GM12878 (cell line): ENCODE measurements around the gene VTI1A. TPM values are rescaled to one million over a fixed set of nuclear protein-coding genes. Genes with fewer than 3 reads are reported as not detected.

Source experiments
- ATAC-seq: fragments of 200-7000 bp; cut with Tn5 transposase; 3 replicates; pipeline ENCODE4 v1.9.1; 2020; ENCODE audit warnings: mild to moderate bottlenecking, moderate library complexity
- BruUV-seq: library from RNA; stranded (reverse); fragments of 400-500 nt; replicated peaks from 2 replicates; lab custom pipeline; 2021; lab: Mats Ljungman, UMichigan
- CTCF ChIA-PET: fragments of 300-600 bp; sonication (Branson Sonifier 250); formaldehyde crosslinking; extraction: SDS; loops from one replicate; lab custom pipeline; 2021; ENCODE audit warnings: inconsistent platforms; lab: Yijun Ruan, JAX
- POLR2A ChIA-PET: fragments of 350-600 bp; formaldehyde crosslinking; extraction: SDS; loops from one replicate; lab custom pipeline; 2021; ENCODE audit warnings: inconsistent platforms; lab: Charles Lee
- RAD21 ChIA-PET: fragments of 300-600 bp; sonication (Branson Sonifier 250); formaldehyde crosslinking; loops from one replicate; lab custom pipeline; 2023; ENCODE audit warnings: antibody characterized with exemption; ENCODE audit not compliant: unreplicated experiment; lab: Charles Lee
- SMC1A ChIA-PET: fragments of 300-600 bp; sonication (Branson Sonifier 250); formaldehyde crosslinking; loops from one replicate; lab custom pipeline; 2023; ENCODE audit not compliant: unreplicated experiment, uncharacterized antibody; lab: Charles Lee
- DNase-seq: peaks from one replicate; pipeline ENCODE4 v3.0.0-alpha.2; 2011; ENCODE audit warnings: low read depth, low spot score
- FAIRE-seq: peaks from 3 replicates; lab custom pipeline; 2011; peaks lifted over from hg19 to GRCh38; lab: Jason Lieb, UNC
- H2AFZ ChIP-seq: 2 replicates; pipeline ENCODE4 v1.6.0; 2011; ENCODE audit warnings: low read depth, low read length, control low read depth; ENCODE audit not compliant: control insufficient read depth
- H3K27ac ChIP-seq: 2 replicates; pipeline ENCODE4 v1.5.1; 2011; ENCODE audit warnings: control low read depth; ENCODE audit not compliant: control insufficient read depth, insufficient read depth
- H3K27me3 ChIP-seq, 2 experiments: replicated peaks in 1 of 2; 2 replicates each; pipeline versions ENCODE4 v1.6.0 to v1.6.1; 2011; ENCODE audit warnings: low read length in 1 of 2; ENCODE audit not compliant: control insufficient read depth in 2 of 2, insufficient read depth in 2 of 2
- H3K36me3 ChIP-seq, 2 experiments: 2 replicates each; pipeline ENCODE4 v1.5.1; 2011; ENCODE audit warnings: low read length in 1 of 2; ENCODE audit not compliant: control insufficient read depth in 2 of 2, insufficient read depth in 2 of 2
- H3K4me1 ChIP-seq: 2 replicates; pipeline ENCODE4 v1.6.1; 2011; ENCODE audit warnings: mild to moderate bottlenecking, low read length, moderate library complexity, mixed read lengths; ENCODE audit not compliant: control insufficient read depth, insufficient read depth
- H3K4me2 ChIP-seq: 2 replicates; pipeline ENCODE4 v1.6.0; 2011; ENCODE audit warnings: control low read depth; ENCODE audit not compliant: control insufficient read depth, insufficient read depth
- H3K4me3 ChIP-seq: fragments of 200-600 bp; sonication (generic); 2 replicates; pipeline ENCODE4 v1.5.1; 2016
- H3K79me2 ChIP-seq: 2 replicates; pipeline ENCODE4 v1.6.0; 2011; ENCODE audit warnings: low read length; ENCODE audit not compliant: control insufficient read depth, insufficient read depth
- H3K9ac ChIP-seq: 2 replicates; pipeline ENCODE4 v1.8.0; 2011; ENCODE audit warnings: low read length, control low read depth, mixed read lengths; ENCODE audit not compliant: control insufficient read depth, insufficient read depth
- H3K9me3 ChIP-seq: replicated peaks from 3 replicates; pipeline ENCODE4 v1.5.1; 2011; ENCODE audit warnings: mild to moderate bottlenecking, low read length; ENCODE audit not compliant: control insufficient read depth, insufficient read depth
- H4K20me1 ChIP-seq: 2 replicates; pipeline ENCODE4 v1.6.0; 2011; ENCODE audit not compliant: control insufficient read depth, insufficient read depth
- CBX5 ChIP-seq: sonication (generic); IDR thresholded peaks from 2 replicates; pipeline ENCODE4 v1.6.1; 2016; ENCODE audit warnings: low read depth, moderate library complexity, mild to moderate bottlenecking, inconsistent platforms
- CHD1 ChIP-seq: IDR thresholded peaks from 2 replicates; pipeline ENCODE4 v1.6.1; 2012; ENCODE audit warnings: low read depth, low read length, improper control_type of control experiment
- HDGF ChIP-seq: fragments of 450-650 bp; IDR thresholded peaks from 2 replicates; pipeline ENCODE4 v1.6.1; 2016; ENCODE audit warnings: antibody characterized with exemption
- IKZF2 ChIP-seq, 2 experiments: fragments of 450-650 bp; IDR thresholded peaks; 2 replicates each; pipeline ENCODE4 v1.6.1; 2017; ENCODE audit warnings: mild to moderate bottlenecking in 2 of 2, moderate library complexity in 2 of 2
- MYB ChIP-seq: fragments of 150-350 bp; IDR thresholded peaks from 2 replicates; pipeline ENCODE4 v1.6.1; 2014; ENCODE audit warnings: mild to moderate bottlenecking, low read depth, low read length, borderline replicate concordance
- NFXL1 ChIP-seq: fragments of 450-650 bp; IDR thresholded peaks from 2 replicates; pipeline ENCODE4 v1.6.1; 2017; ENCODE audit warnings: antibody characterized with exemption, mild to moderate bottlenecking, borderline replicate concordance
- NR2C1 ChIP-seq: fragments of 450-650 bp; IDR thresholded peaks from 2 replicates; pipeline ENCODE4 v1.6.1; 2017; ENCODE audit warnings: antibody characterized with exemption, mild to moderate bottlenecking, moderate library complexity
- TAF1 ChIP-seq: IDR thresholded peaks from 2 replicates; pipeline ENCODE4 v1.6.1; 2011; ENCODE audit warnings: mild to moderate bottlenecking, low read depth, low read length, borderline replicate concordance
- TBL1XR1 ChIP-seq: IDR thresholded peaks from 2 replicates; pipeline ENCODE4 v1.6.1; 2012; ENCODE audit warnings: low read depth, low read length, improper control_type of control experiment
- ZZZ3 ChIP-seq: IDR thresholded peaks from 2 replicates; pipeline ENCODE4 v1.6.1; 2011; ENCODE audit warnings: low read depth; ENCODE audit not compliant: control insufficient read depth, insufficient read length
- whole genome bisulfite sequencing: methylation state at CpG from one replicate; pipeline ENCODE4 v1.1.6; 2016; ENCODE audit warnings: low lambda C conversion rate; ENCODE audit not compliant: insufficient replicate concordance, insufficient coverage; ENCODE audit errors: missing lambda C conversion rate; 5-methylcytosine and 5-hydroxymethylcytosine counted together
- in situ Hi-C: fragments of 300-500 bp; cut with MboI; formaldehyde crosslinking; loops from 9 replicates; pipeline ENCODE4 v1.14.3; 2018; ENCODE audit warnings: mixed read lengths
- intact Hi-C: fragments of 100-400 bp; cut with micrococcal nuclease; formaldehyde crosslinking; loops from one replicate; pipeline ENCODE4 v1.14.2; 2022; ENCODE audit not compliant: unreplicated experiment
- polyA plus RNA-seq, 11 experiments: library from polyadenylated mRNA; depleted of rRNA in 4 of 11; unstranded in 6 of 11; stranded (reverse) in 5 of 11; fragments of >200 nt; fragmentation: Nextera tagmentation in 4 of 11; fragmentation: Illumina TruSeq in 1 of 11; extraction: Ambion mirVana in 4 of 11; extraction: Trizol in 1 of 11; gene quantifications; 1 replicate in 1 of 11; 2 replicates in 10 of 11; pipeline versions ENCODE4 v1.2.1 to v1.2.3, GENCODE V29; 2011 to 2016; ENCODE audit warnings: inconsistent platforms in 2 of 11, missing spikeins in 2 of 11, low read depth in 1 of 11
- total RNA-seq, 4 experiments: library from RNA; depleted of rRNA in 3 of 4; stranded (reverse); fragments of >200 nt in 3 of 4; fragmentation: Illumina TruSeq in 1 of 4; extraction: Trizol in 1 of 4; gene quantifications; 2 replicates each; pipeline versions ENCODE4 v1.2.1 to v1.2.3, GENCODE V29; 2013 to 2021
- TF ChIP-seq, protein P1 (sequence below): IDR thresholded peaks from 2 replicates; pipeline ENCODE4 v1.6.1; 2011; ENCODE audit warnings: mild to moderate bottlenecking, low read depth, low read length, moderate library complexity; ENCODE audit not compliant: insufficient replicate concordance
- TF ChIP-seq, protein P2 (sequence below): IDR thresholded peaks from 2 replicates; pipeline ENCODE4 v1.6.1; 2012; ENCODE audit warnings: improper control_type of control experiment, low read depth, low read length; ENCODE audit not compliant: insufficient replicate concordance
- TF ChIP-seq, protein P3 (sequence below): IDR thresholded peaks from 2 replicates; pipeline ENCODE4 v1.6.1; 2012; ENCODE audit warnings: mild to moderate bottlenecking, low read depth, low read length

VTI1A gene
- total and polyA plus RNA-seq, 10 of the 15 experiments (the other 5 are each of a cell fraction or from before 2014, with no cell fraction given) = 12.4 to 43.2 (median 27.5) TPM

DNA sequence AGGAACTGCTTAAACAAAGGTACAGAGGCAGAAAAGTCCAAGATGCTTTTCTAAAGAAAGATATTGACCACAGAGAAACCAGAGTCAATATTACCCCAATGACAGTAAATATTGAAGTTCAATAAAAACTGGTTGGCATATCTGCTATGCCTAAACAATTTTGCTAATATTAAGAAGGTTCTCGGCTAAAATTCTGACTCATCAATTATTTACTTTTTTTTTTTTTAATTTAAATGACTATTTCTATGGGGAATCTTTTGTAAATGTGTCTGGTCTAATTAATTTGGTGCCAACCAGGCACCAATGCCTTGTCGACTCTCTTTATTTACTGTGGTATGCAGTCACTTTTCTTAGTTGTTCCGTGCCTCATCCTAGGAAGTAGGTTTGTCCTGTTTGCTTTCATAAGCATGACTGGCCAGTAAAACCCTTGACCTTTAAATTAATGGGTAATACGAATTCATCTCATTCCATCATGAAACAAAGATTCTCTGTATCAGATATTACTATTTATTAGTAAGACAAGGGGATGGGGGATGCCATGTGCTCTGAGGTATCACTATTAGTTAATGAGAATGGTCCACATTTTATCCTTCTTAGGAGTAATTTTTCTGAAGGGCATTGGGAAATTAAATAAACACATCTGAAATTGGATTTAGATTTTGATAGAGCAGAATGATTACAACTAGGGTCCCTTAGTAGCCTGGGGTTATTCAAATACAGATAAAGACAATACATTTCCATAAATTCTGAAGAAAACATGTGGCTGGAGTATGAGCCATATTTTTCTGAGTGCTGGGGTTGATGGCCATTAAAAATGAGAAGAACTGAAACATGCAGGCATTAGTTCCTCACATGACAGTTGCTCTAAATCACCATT lies 154.4 kb downstream of the VTI1A start:
- TF ChIP-seq CHD1 (no peak), TBL1XR1 (no peak), IKZF2 (IDR thresholded peaks at IDR 0.05) (no peak), ZZZ3 (no peak), HDGF (no peak), MYB (no peak), TAF1 (no peak), NR2C1 (no peak), CBX5 (no peak), NFXL1 (no peak)
- TF ChIP-seq, protein P1, sequence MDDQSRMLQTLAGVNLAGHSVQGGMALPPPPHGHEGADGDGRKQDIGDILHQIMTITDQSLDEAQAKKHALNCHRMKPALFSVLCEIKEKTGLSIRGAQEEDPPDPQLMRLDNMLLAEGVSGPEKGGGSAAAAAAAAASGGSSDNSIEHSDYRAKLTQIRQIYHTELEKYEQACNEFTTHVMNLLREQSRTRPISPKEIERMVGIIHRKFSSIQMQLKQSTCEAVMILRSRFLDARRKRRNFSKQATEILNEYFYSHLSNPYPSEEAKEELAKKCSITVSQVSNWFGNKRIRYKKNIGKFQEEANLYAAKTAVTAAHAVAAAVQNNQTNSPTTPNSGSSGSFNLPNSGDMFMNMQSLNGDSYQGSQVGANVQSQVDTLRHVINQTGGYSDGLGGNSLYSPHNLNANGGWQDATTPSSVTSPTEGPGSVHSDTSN = no peak
- TF ChIP-seq, protein P2, sequence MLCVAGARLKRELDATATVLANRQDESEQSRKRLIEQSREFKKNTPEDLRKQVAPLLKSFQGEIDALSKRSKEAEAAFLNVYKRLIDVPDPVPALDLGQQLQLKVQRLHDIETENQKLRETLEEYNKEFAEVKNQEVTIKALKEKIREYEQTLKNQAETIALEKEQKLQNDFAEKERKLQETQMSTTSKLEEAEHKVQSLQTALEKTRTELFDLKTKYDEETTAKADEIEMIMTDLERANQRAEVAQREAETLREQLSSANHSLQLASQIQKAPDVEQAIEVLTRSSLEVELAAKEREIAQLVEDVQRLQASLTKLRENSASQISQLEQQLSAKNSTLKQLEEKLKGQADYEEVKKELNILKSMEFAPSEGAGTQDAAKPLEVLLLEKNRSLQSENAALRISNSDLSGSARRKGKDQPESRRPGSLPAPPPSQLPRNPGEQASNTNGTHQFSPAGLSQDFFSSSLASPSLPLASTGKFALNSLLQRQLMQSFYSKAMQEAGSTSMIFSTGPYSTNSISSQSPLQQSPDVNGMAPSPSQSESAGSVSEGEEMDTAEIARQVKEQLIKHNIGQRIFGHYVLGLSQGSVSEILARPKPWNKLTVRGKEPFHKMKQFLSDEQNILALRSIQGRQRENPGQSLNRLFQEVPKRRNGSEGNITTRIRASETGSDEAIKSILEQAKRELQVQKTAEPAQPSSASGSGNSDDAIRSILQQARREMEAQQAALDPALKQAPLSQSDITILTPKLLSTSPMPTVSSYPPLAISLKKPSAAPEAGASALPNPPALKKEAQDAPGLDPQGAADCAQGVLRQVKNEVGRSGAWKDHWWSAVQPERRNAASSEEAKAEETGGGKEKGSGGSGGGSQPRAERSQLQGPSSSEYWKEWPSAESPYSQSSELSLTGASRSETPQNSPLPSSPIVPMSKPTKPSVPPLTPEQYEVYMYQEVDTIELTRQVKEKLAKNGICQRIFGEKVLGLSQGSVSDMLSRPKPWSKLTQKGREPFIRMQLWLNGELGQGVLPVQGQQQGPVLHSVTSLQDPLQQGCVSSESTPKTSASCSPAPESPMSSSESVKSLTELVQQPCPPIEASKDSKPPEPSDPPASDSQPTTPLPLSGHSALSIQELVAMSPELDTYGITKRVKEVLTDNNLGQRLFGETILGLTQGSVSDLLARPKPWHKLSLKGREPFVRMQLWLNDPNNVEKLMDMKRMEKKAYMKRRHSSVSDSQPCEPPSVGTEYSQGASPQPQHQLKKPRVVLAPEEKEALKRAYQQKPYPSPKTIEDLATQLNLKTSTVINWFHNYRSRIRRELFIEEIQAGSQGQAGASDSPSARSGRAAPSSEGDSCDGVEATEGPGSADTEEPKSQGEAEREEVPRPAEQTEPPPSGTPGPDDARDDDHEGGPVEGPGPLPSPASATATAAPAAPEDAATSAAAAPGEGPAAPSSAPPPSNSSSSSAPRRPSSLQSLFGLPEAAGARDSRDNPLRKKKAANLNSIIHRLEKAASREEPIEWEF = no peak
- TF ChIP-seq, protein P3, sequence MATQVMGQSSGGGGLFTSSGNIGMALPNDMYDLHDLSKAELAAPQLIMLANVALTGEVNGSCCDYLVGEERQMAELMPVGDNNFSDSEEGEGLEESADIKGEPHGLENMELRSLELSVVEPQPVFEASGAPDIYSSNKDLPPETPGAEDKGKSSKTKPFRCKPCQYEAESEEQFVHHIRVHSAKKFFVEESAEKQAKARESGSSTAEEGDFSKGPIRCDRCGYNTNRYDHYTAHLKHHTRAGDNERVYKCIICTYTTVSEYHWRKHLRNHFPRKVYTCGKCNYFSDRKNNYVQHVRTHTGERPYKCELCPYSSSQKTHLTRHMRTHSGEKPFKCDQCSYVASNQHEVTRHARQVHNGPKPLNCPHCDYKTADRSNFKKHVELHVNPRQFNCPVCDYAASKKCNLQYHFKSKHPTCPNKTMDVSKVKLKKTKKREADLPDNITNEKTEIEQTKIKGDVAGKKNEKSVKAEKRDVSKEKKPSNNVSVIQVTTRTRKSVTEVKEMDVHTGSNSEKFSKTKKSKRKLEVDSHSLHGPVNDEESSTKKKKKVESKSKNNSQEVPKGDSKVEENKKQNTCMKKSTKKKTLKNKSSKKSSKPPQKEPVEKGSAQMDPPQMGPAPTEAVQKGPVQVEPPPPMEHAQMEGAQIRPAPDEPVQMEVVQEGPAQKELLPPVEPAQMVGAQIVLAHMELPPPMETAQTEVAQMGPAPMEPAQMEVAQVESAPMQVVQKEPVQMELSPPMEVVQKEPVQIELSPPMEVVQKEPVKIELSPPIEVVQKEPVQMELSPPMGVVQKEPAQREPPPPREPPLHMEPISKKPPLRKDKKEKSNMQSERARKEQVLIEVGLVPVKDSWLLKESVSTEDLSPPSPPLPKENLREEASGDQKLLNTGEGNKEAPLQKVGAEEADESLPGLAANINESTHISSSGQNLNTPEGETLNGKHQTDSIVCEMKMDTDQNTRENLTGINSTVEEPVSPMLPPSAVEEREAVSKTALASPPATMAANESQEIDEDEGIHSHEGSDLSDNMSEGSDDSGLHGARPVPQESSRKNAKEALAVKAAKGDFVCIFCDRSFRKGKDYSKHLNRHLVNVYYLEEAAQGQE = no peak
- ChIA-PET POLR2A (no interaction called here), CTCF (no interaction called here), RAD21 (no interaction called here), SMC1A (no interaction called here)
- Histone ChIP-seq H3K9ac (no peak overlapping the region), H3K79me2 (no peaks in the 10 kb centered on the region), H2AFZ (no peak overlapping the region), H4K20me1 (no peaks in the 10 kb centered on the region), H3K27me3 (no peaks in the 10 kb centered on the region), H3K27ac (no peak overlapping the region), H3K9me3 (no peaks in the 10 kb centered on the region), H3K4me1 (no peaks in the 10 kb centered on the region), H3K4me2 (no peak overlapping the region), H3K4me3 (no peak overlapping the region), H3K36me3 (no peaks in the 10 kb centered on the region)
- intact Hi-C loops = no loop called here
- FAIRE-seq = no peak
- ATAC-seq = no peak
- DNase-seq = no peak
- no TSS peak for BruUV-seq
- WGBS = 96% methylated on average over 4 of the region's 4 CpGs
- in situ Hi-C loops = no loop called here
